RWPE1 (cell line): ENCODE data around the gene SMC3.

Source experiments
- CTCF ChIA-PET: fragments of 350-600 bp; sonication (Branson Sonifier 250); formaldehyde crosslinking; extraction: SDS; loops from one replicate; lab custom pipeline; 2021; lab: Yijun Ruan, JAX
- POLR2A ChIA-PET: fragments of 400-600 bp; formaldehyde crosslinking; extraction: SDS; loops from one replicate; lab custom pipeline; 2020; ENCODE audit warnings: antibody characterized with exemption; ENCODE audit not compliant: low non-redundant PET; lab: Yijun Ruan, JAX
- DNase-seq: peaks from one replicate; pipeline ENCODE4 v3.0.0; 2012; ENCODE audit warnings: low spot score
- H3K27ac ChIP-seq: fragments of 450-650 bp; 2 replicates; pipeline ENCODE4 v1.5.1; 2017
- CTCF ChIP-seq: fragments of 450-650 bp; conservative IDR thresholded peaks from 2 replicates; pipeline ENCODE4 v1.5.1; 2017; ENCODE audit warnings: low read depth, mild to moderate bottlenecking

The SMC3 gene

DNA sequence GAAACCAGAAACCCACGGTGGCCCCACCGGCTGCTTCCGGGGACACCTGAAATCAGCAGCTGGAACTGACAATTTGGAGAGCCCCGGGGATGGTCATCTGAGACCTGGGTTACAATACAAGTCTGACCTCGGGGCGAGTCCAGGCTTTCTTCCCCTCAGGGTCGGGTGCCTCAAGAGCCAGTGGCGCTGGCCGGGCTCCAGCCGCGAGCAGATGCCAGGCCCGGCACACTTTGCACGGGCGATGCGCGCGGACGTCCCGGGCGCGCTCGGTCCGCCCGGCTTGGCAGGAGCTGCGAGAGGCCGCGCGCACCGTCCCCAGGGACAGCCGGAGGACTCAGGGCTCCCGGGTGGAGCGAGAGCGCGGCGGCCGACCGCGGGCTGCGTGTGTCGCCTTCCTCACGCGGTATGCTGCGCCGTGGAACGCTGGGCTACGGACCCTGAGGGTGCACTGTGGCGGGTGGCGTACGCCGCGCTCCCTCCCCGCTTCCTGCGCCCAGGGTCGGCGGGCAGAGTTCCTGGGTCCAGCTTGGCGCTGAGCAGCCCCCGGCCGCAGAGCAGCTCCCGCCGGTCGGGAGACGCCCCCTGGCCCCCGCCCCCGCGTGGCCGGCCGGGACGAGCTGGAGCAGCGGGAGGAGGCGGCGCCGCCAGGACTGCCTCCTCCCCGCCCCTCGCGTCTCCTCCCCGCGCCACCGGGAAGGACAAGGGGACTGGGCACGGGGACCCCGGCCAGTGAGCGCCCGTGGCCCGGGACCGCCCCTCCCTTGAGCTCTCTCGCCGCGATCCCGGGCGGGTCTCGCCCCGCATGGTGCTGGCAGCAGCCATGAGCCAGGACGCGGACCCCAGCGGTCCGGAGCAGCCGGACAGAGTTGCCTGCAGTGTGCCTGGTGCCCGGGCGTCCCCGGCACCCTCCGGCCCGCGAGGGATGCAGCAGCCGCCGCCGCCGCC is 76.4 kb downstream of the SMC3 start, which contains the start of gene RBM20:
Gene RBM20 (plus strand): TSS at position 684 of the 945 bp plus-strand sequence. CDS start 119 bp downstream, at position 803.
- H3K27ac ChIP-seq: no peak within 1 kb of the TSS
- POLR2A ChIA-PET: no interaction called here
- DNase-seq: no peak
- CTCF ChIA-PET: interaction anchor here (0.5 to 2.1 kb wide), 4 partner anchors 29 to 154 kb away, joined by 3 to 6 read pairs (median 3); no protein-coding TSS in a partner anchor
- TF ChIP-seq CTCF: no peak

DNA sequence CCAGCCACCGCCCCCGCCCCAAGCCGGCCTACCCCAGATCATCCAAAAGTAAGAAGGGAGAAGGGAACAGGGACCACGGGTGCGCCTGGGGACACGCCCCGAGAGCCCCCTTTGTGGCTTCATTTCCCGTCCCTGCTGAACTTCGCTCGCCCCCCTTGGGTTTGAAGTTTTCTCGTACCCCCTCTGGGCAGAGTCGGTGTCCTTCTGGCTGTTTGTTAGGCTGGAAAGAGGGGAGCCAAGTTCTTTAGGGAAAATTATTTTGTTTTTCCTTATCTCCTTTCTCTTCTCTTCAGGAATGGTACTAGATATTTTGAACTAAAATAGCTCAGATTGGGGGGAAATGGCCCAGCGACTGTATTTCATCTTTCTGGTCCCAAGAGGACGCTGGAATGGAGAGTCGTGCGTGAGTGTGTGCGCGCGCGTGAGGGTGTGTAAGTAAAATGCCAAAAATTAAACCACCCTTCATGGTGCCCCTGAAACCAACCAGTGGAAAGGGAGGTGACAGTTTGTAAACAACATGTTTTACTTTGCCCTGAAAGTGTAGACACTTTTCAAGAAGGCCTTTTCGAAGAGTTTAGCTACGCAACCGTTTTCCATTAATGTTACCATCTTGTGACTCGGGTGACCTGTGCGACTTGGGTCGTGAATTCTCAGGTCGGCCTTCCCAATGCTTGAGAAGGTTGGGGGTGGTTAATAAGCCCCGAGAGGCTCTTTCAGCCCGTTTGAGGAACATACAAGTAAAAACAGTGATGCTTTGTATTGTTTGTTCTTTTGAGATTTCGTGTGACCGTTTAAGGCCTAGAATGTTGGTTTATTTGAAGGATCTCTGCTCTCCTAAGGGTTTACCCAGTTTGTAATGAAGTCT is 77.3 kb downstream of the SMC3 start:
- ChIA-PET CTCF (interaction anchor here (0.8 to 2.1 kb wide), 2 partner anchors 28 to 34 kb away, joined by 3 to 6 read pairs; no protein-coding TSS in a partner anchor), POLR2A (no interaction called here)
- no peak for DNase-seq
- TF ChIP-seq CTCF: no peak
- no peak overlapping the region for H3K27ac ChIP-seq

DNA sequence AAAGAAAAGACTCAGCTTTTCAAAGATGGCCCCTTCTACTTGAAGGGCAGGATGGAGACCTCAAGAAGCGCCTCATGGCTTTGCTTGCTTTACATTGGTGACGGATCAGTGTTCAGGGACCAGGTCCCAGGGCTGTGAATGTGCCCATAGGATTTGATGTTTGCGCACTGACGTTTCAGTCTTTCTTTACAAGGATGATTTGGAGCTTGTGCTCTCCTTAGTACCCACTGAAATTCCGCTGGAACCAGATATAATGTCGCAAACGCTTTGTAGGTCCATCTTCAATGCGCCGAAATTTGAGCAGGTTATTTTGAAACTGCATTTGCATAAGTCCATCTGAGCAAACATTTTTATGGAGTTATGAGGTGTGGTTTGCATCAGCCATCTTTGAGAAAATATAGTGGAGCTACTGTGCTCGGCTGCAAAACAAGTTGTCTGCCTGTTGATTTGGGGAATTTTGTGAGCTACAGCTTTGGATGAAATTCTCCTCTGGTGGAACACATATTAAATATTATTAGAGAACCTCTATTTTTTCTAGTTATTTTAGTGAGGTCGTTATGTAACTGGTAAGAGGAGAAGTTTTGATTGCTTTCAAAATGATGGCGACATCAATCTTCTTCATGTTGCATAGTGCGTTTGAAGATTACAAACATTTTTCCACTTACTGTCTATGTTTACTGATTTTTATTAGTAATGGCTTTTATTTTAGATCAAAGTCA is 79.1 kb downstream of the SMC3 start:
- CTCF ChIA-PET: no interaction called here
- no peak overlapping the region for H3K27ac ChIP-seq
- POLR2A ChIA-PET: no interaction called here
- no peak for TF ChIP-seq CTCF
- DNase-seq: no peak

GRCh38 chr10:110647136-110647430 is 79.6 kb downstream of the SMC3 start:
- TF ChIP-seq CTCF: no peak
- ChIA-PET POLR2A (no interaction called here), CTCF (interaction anchor here (0.7 kb wide), 1 partner anchor 693 kb away, joined by 3 read pairs; no protein-coding TSS in a partner anchor)
- no peak for DNase-seq
- no peak overlapping the region for H3K27ac ChIP-seq

DNA sequence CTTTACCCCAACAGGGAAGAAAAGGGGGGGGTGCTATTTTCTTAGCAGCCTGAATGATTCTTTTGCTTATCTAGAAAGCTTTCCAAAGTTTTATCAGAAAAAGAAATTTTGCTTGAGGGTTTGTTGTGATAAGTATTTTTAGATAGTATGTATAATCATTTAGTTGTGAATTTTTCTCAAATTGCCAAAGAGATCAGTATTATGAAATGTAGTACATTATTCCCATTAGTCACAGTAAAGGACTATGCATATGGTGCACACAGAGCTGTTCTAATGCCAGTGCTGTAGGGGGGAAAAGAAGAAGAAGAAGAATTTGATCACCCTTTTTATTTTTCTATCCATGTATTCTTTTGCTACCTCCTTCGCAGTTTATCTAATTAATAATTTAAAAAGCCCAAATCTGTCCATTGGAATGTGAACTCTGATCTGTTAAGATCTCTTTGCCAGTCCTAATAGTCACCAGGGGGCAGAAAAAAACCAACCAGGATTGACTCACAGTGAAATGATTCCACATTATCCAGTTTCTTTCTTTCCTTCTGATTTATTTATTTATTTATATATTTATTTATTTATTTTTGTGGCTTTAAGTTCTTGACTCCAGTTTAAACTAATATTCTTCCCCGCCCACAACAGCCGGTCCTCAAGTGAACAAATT is 81.3 kb downstream of the SMC3 start:
- H3K27ac ChIP-seq: no peak overlapping the region
- no peak for DNase-seq
- POLR2A ChIA-PET: no interaction called here
- TF ChIP-seq CTCF: no peak
- CTCF ChIA-PET: interaction anchor here (0.7 to 1.6 kb wide), 2 partner anchors 19 to 23 kb away, joined by 3 to 7 read pairs; no protein-coding TSS in a partner anchor
